ENCODE data around the gene MTMR8. TPM values are rescaled to one million over a fixed set of nuclear protein-coding genes. Genes with fewer than 3 reads are reported as not detected.

Gene MTMR8
- total and polyA plus RNA-seq, 9 of the 15 experiments (the other 6 are each of a cell fraction or from before 2014, with no cell fraction given): 1.8 to 5.5 (median 3.0) TPM

- Histone ChIP-seq H3K4me3 (no peak overlapping the region), H3K9me1 (ENCODE audit: control insufficient read depth, insufficient read depth, low read length) (no peaks in the 10 kb centered on the region), H3K27me3 (ENCODE audit: control insufficient read depth in 2 of 2, insufficient read depth in 2 of 2, low read length in 2 of 2) (no peaks in the 10 kb centered on the region), H3K9me3 (replicated peaks; ENCODE audit: control insufficient read depth, insufficient read depth, low read depth, low read length) (no peaks in the 10 kb centered on the region), H3K9ac (ENCODE audit: insufficient read depth in 1 of 2, low read depth in 2 of 2, low read length in 2 of 2) (no peak overlapping the region), H3K79me2 (ENCODE audit: control insufficient read depth, insufficient read depth, low read length) (no peaks in the 10 kb centered on the region), H4K20me1 (replicated peaks; ENCODE audit: control insufficient read depth, insufficient read depth, low read length) (no peaks in the 10 kb centered on the region), H3K36me3 (ENCODE audit: control insufficient read depth, insufficient read depth, low read length) (no peaks in the 10 kb centered on the region), H2AFZ (ENCODE audit: low read depth, low read length) (no peak overlapping the region), H3K27ac (ENCODE audit: extremely low read depth, low read depth, low read length) (no peak overlapping the region), H3K4me1 (replicated peaks in 1 of 2; ENCODE audit: control insufficient read depth in 2 of 2, insufficient read depth in 2 of 2, low read length in 2 of 2) (no peaks in the 10 kb centered on the region), H3K4me2 (ENCODE audit: insufficient read depth, low read length) (no peak overlapping the region)
- 36% methylated on average over 1 of the region's 1 CpG for WGBS (ENCODE audit: insufficient coverage, low coverage, missing lambda C conversion rate)
- DNase-seq (ENCODE audit: extremely low read depth in 1 of 4, low spot score in 3 of 4) (no peak), ATAC-seq (no peak), FAIRE-seq (no peak)
- TF ChIP-seq ZNF584 (CRISPR knock-in tag; IDR thresholded peaks at IDR 0.05; ENCODE audit: low read depth) (0 out of 2 replicates have a peak, but pooled peaks have one; percentile 25), CEBPG (CRISPR knock-in tag; IDR thresholded peaks at IDR 0.05) (no peak), CEBPG (tag; conservative IDR thresholded peaks at IDR 0.05 in 1 of 2, IDR thresholded peaks at IDR 0.05 in 1 of 2) (peak in 1 of 2 experiments; percentile 59; a peak in 2 of 4 replicates), NR2F6 (CRISPR knock-in tag; IDR thresholded peaks at IDR 0.05) (no peak), ZC3H8 (IDR thresholded peaks at IDR 0.05) (no peak), ETS1 (conservative IDR thresholded peaks at IDR 0.05; ENCODE audit: control insufficient read depth, low read depth, low read length) (no peak), ZNF408 (CRISPR knock-in tag; IDR thresholded peaks at IDR 0.05; ENCODE audit: low read depth) (no peak), CCNT2 (IDR thresholded peaks at IDR 0.05; ENCODE audit: borderline replicate concordance, extremely low read depth, insufficient read length, low read depth, low read length) (no peak), CREB1 (IDR thresholded peaks at IDR 0.05) (no peak), CREB1 (CRISPR knock-in tag; IDR thresholded peaks at IDR 0.05) (no peak)
- TF ChIP-seq, protein P1, sequence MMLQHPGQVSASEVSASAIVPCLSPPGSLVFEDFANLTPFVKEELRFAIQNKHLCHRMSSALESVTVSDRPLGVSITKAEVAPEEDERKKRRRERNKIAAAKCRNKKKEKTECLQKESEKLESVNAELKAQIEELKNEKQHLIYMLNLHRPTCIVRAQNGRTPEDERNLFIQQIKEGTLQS (IDR thresholded peaks at IDR 0.05): 0 out of 2 replicates have a peak, but pooled peaks have one; percentile 17
- TF ChIP-seq, protein P1 (CRISPR knock-in tag; conservative IDR thresholded peaks at IDR 0.05): no peak
- TF ChIP-seq, protein P2, sequence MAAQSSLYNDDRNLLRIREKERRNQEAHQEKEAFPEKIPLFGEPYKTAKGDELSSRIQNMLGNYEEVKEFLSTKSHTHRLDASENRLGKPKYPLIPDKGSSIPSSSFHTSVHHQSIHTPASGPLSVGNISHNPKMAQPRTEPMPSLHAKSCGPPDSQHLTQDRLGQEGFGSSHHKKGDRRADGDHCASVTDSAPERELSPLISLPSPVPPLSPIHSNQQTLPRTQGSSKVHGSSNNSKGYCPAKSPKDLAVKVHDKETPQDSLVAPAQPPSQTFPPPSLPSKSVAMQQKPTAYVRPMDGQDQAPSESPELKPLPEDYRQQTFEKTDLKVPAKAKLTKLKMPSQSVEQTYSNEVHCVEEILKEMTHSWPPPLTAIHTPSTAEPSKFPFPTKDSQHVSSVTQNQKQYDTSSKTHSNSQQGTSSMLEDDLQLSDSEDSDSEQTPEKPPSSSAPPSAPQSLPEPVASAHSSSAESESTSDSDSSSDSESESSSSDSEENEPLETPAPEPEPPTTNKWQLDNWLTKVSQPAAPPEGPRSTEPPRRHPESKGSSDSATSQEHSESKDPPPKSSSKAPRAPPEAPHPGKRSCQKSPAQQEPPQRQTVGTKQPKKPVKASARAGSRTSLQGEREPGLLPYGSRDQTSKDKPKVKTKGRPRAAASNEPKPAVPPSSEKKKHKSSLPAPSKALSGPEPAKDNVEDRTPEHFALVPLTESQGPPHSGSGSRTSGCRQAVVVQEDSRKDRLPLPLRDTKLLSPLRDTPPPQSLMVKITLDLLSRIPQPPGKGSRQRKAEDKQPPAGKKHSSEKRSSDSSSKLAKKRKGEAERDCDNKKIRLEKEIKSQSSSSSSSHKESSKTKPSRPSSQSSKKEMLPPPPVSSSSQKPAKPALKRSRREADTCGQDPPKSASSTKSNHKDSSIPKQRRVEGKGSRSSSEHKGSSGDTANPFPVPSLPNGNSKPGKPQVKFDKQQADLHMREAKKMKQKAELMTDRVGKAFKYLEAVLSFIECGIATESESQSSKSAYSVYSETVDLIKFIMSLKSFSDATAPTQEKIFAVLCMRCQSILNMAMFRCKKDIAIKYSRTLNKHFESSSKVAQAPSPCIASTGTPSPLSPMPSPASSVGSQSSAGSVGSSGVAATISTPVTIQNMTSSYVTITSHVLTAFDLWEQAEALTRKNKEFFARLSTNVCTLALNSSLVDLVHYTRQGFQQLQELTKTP (IDR thresholded peaks at IDR 0.05; ENCODE audit: low read depth in 1 of 2, partially characterized antibody in 2 of 2): no peak
- TF ChIP-seq, protein P3, sequence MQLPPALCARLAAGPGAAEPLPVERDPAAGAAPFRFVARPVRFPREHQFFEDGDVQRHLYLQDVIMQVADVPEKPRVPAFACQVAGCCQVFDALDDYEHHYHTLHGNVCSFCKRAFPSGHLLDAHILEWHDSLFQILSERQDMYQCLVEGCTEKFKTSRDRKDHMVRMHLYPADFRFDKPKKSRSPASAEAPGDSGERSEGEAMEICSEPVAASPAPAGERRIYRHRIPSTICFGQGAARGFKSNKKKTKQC (CRISPR knock-in tag; IDR thresholded peaks at IDR 0.05): no peak
- POLR2A ChIA-PET: no interaction called here
- intact Hi-C loops (cut with micrococcal nuclease) (no loop called here), in situ Hi-C loops (cut with MboI) (no loop called here)
- no TSS peak for BruUV-seq (replicated peaks)
- CTCF ChIA-PET (ENCODE audit: low intra/inter-chr PET ratio): no interaction called here
These were observed 57.0 kb downstream of the MTMR8 start for GRCh38 chrX:64338296-64338695.

All from K562 (cell line).